Lung (tissue), 12 donors: ENCODE results near the gene CHMP6. TPM values are rescaled to one million over a fixed set of nuclear protein-coding genes. Genes with fewer than 3 reads are reported as not detected.

Experiments
- ATAC-seq: fragments of 200-7000 bp; cut with Tn5 transposase; one replicate; pipeline ENCODE4 v1.9.1; 2020; ENCODE audit warnings: moderate number of reproducible peaks; ENCODE audit not compliant: insufficient read depth, low FRiP score
- DNase-seq, 3 donors: peaks; one replicate each; pipeline ENCODE4 v3.0.0-alpha.2; 2013 to 2017
- H3K27ac ChIP-seq, 2 donors: one replicate each; pipeline ENCODE4 v1.5.1; 2013; ENCODE audit warnings: mild to moderate bottlenecking in 2 of 2, moderate library complexity in 2 of 2, control low read depth in 1 of 2, inconsistent platforms in 1 of 2, low read depth in 1 of 2, low read length in 1 of 2
- H3K27me3 ChIP-seq, 3 donors: one replicate each; pipeline ENCODE4 v1.5.1; 2013; ENCODE audit warnings: low read length in 2 of 3; ENCODE audit not compliant: control insufficient read depth in 3 of 3, insufficient read depth in 3 of 3
- H3K36me3 ChIP-seq, 4 donors: one replicate each; pipeline ENCODE4 v1.5.1; 2013; ENCODE audit warnings: low read length in 4 of 4, mild to moderate bottlenecking in 1 of 4, moderate library complexity in 1 of 4; ENCODE audit not compliant: control insufficient read depth in 4 of 4, insufficient read depth in 4 of 4
- H3K4me1 ChIP-seq, 5 donors: one replicate each; pipeline ENCODE4 v1.5.1; 2013; ENCODE audit warnings: low read length in 5 of 5, mild to moderate bottlenecking in 2 of 5, moderate library complexity in 1 of 5; ENCODE audit not compliant: control insufficient read depth in 5 of 5, insufficient read depth in 5 of 5
- H3K4me3 ChIP-seq: one replicate; pipeline ENCODE4 v1.5.1; 2013; ENCODE audit warnings: mild to moderate bottlenecking, control low read depth, moderate library complexity
- H3K9ac ChIP-seq, 2 donors: one replicate each; pipeline ENCODE4 v1.5.1; 2013; ENCODE audit warnings: low read length in 2 of 2, control low read depth in 1 of 2; ENCODE audit not compliant: insufficient read depth in 1 of 2
- H3K9me3 ChIP-seq, 4 donors: one replicate each; pipeline ENCODE4 v1.5.1; 2013; ENCODE audit warnings: low read length in 3 of 4, mild to moderate bottlenecking in 1 of 4, moderate library complexity in 1 of 4; ENCODE audit not compliant: control insufficient read depth in 4 of 4, insufficient read depth in 3 of 4
- CTCF ChIP-seq: IDR thresholded peaks from 2 replicates; pipeline ENCODE4 v1.5.1; 2012; ENCODE audit warnings: mild to moderate bottlenecking; ENCODE audit errors: control extremely low read depth, extremely low read depth
- WGBS, 2 donors: extraction: QIAGEN DNeasy Blood & Tissue Kit; methylation state at CpG; one replicate each; pipeline ENCODE4 v1.1.7; 2013; 5-methylcytosine and 5-hydroxymethylcytosine counted together
- polyA plus RNA-seq, 2 donors: library from polyadenylated mRNA; stranded (reverse); fragments of 200-250 nt; gene quantifications; one replicate each; pipeline ENCODE4 v1.2.1, GENCODE V29; 2013
- total RNA-seq, 2 donors: library from RNA; depleted of rRNA in 1 of 2; stranded (reverse); fragments of >200 nt in 1 of 2; gene quantifications; one replicate each; pipeline ENCODE4 v1.2.1, GENCODE V29; 2014 to 2021
- donor health status: control.
- donor health status: control.
- donor health status: Bipolar disorder and iron deficiency.
- donor health status: healthy.
- donor health status: DM: yes; HTN: yes; CAD: no.

CHMP6 gene
- total and polyA plus RNA-seq, 4 donors = 18.2 to 36.3 (median 32.2) TPM

GRCh38 chr17:80995131-80995530 lies 3.5 kb downstream of the CHMP6 start:
- H3K4me3 ChIP-seq = no peak overlapping the region
- peaks cover 0 to 19% (median 6%) of the 10 kb centered on the region in 5 donors for H3K4me1 ChIP-seq
- ATAC-seq (no peak), DNase-seq (no peak)
- no peaks in the 10 kb centered on the region for H3K9me3 ChIP-seq
- TF ChIP-seq CTCF = no peak
- H3K9ac ChIP-seq = no peak overlapping the region
- no peak overlapping the region for H3K27ac ChIP-seq
- no peaks in the 10 kb centered on the region for H3K27me3 ChIP-seq
- 90 to 96% methylated on average over 12 to 13 of the region's 13 CpGs for WGBS, 2 donors
- peaks cover 5 to 51% (median 15%) of the 10 kb centered on the region in 4 donors for H3K36me3 ChIP-seq

- DNase-seq (no peak), ATAC-seq (no peak)
- 89 to 93% methylated on average over 25 of the region's 25 CpGs for WGBS, 2 donors
- no peaks in the 10 kb centered on the region for H3K9me3 ChIP-seq
- H3K27ac ChIP-seq = no peak overlapping the region
- peaks cover 0 to 14% (median 6%) of the 10 kb centered on the region in 5 donors for H3K4me1 ChIP-seq
- peaks cover 5 to 51% (median 15%) of the 10 kb centered on the region in 4 donors for H3K36me3 ChIP-seq
- no peaks in the 10 kb centered on the region for H3K27me3 ChIP-seq
- no peak overlapping the region for H3K9ac ChIP-seq
- TF ChIP-seq CTCF = no peak
- no peak overlapping the region for H3K4me3 ChIP-seq
These were observed 5.0 kb downstream of the CHMP6 start for GRCh38 chr17:80996422-80997305.

- Histone ChIP-seq H3K9ac (no peak overlapping the region), H3K36me3 (peaks cover 5 to 51% (median 15%) of the 10 kb centered on the region in 4 donors), H3K27ac (no peak overlapping the region), H3K27me3 (no peaks in the 10 kb centered on the region), H3K9me3 (no peaks in the 10 kb centered on the region), H3K4me1 (peaks cover 3 to 16% (median 9%) of the 10 kb centered on the region in 5 donors), H3K4me3 (no peak overlapping the region)
- TF ChIP-seq CTCF = no peak
- no peak for DNase-seq
- no peak for ATAC-seq
- WGBS, 2 donors = 89 to 90% methylated on average over 27 to 32 of the region's 32 CpGs
These were observed 5.9 kb downstream of the CHMP6 start for GRCh38 chr17:80997424-80998117.
